Stomach smooth muscle (tissue), 2 donors: Measurements from ENCODE around the gene RAB5A.
"Not testable (repeated sequence)": the region's sequence is repeated elsewhere in the genome, so short reads cannot be mapped to it uniquely, and the experiment has no call there.

Source experiments
- H3K27ac ChIP-seq: one replicate; pipeline ENCODE4 v1.7.0; 2013; ENCODE audit warnings: mild to moderate bottlenecking, low read length, inconsistent platforms
- H3K27me3 ChIP-seq, 2 donors: one replicate each; pipeline ENCODE4 v1.7.0; 2013; ENCODE audit warnings: low read length in 2 of 2; ENCODE audit not compliant: insufficient read depth in 2 of 2, control insufficient read depth in 1 of 2
- H3K36me3 ChIP-seq, 2 donors: one replicate each; pipeline ENCODE4 v1.7.0; 2013; ENCODE audit warnings: low read length in 2 of 2; ENCODE audit not compliant: control insufficient read depth in 2 of 2, insufficient read depth in 2 of 2
- H3K4me1 ChIP-seq: one replicate; pipeline ENCODE4 v1.7.0; 2013; ENCODE audit warnings: low read length; ENCODE audit not compliant: control insufficient read depth, insufficient read depth
- H3K4me3 ChIP-seq, 2 donors: one replicate each; pipeline ENCODE4 v1.7.0; 2013; ENCODE audit warnings: low read length in 2 of 2
- H3K9ac ChIP-seq, 2 donors: one replicate each; pipeline ENCODE4 v1.7.0; 2013; ENCODE audit warnings: low read length in 2 of 2, mild to moderate bottlenecking in 1 of 2
- H3K9me3 ChIP-seq, 2 donors: one replicate each; pipeline ENCODE4 v1.7.0; 2013; ENCODE audit warnings: low read length in 2 of 2; ENCODE audit not compliant: control insufficient read depth in 2 of 2
- donor health status: healthy.
- donor health status: Pancreatic carcinoma.

RAB5A gene

GRCh38 chr3:20027136-20027535, 80.2 kb downstream of the RAB5A start:
- H3K9me3 ChIP-seq = no peaks in the 10 kb centered on the region
- no peak overlapping the region for H3K27ac ChIP-seq
- H3K36me3 ChIP-seq = no peaks in the 10 kb centered on the region
- no peak overlapping the region for H3K9ac ChIP-seq
- H3K4me3 ChIP-seq = no peak overlapping the region
- peaks cover 14% of the 10 kb centered on the region for H3K4me1 ChIP-seq
- H3K27me3 ChIP-seq = no peaks in the 10 kb centered on the region

DNA sequence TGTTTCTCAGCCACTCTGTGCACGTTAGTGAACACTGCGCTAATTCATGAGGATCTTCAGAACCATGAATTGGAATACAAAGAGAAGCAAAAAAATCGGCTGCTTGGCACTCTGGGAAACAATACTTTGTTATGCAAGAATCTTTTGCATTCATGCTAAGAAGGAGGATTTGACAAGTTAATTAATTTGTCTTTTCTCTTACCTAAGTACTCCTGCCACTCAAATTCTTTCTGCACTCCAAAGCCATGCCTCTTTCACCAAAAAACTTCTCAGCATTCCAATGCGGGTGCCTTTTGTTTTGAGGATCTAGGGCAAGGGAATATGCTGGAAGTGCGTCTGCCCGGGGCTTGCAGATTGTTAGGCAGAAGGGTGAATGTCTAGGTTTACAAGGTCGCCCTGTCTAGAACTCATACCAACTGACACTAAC, 82.0 kb downstream of the RAB5A start:
- H3K9me3 ChIP-seq = no peaks in the 10 kb centered on the region

GRCh38 chr3:20031939-20032338, 85.0 kb downstream of the RAB5A start:
- not testable (repeated sequence) for H3K4me1 ChIP-seq, H3K27me3 ChIP-seq, H3K4me3 ChIP-seq, H3K9me3 ChIP-seq, H3K36me3 ChIP-seq, H3K9ac ChIP-seq, H3K27ac ChIP-seq

More for the DNA sequence above, 82.0 kb downstream of the RAB5A start:
- Histone ChIP-seq H3K4me1 (peaks cover 3% of the 10 kb centered on the region), H3K27ac (no peak overlapping the region), H3K9ac (no peak overlapping the region), H3K36me3 (no peaks in the 10 kb centered on the region), H3K27me3 (no peaks in the 10 kb centered on the region), H3K4me3 (no peak overlapping the region)
